Midbrain (tissue), 1 donor: ENCODE data around the gene KLHL29.

Source experiments
- DNase-seq: peaks from one replicate; lab custom pipeline; 2025; lab: John Stamatoyannopoulos, UW

Gene KLHL29

DNA sequence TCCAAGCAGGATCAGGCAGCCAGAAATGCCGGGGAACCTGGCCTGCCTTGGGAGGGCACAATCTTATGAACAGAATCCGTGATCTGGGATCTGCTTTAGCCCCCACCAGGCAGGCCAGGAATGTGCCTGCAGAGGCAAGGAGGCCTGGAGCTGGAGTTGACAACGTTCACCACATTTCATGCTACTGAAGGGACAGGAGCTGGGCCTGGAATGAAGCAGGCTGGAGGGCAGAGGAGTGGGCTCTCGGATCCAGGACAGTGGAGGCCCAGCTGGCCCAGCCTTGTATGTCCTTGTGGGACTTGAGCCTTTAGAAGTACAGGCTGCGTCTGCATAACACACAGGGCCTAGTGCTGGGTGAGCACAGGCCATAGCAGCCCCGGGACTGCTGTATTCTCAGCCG lies 91.8 kb downstream of the KLHL29 start:
- DNase-seq, result no peak

DNA sequence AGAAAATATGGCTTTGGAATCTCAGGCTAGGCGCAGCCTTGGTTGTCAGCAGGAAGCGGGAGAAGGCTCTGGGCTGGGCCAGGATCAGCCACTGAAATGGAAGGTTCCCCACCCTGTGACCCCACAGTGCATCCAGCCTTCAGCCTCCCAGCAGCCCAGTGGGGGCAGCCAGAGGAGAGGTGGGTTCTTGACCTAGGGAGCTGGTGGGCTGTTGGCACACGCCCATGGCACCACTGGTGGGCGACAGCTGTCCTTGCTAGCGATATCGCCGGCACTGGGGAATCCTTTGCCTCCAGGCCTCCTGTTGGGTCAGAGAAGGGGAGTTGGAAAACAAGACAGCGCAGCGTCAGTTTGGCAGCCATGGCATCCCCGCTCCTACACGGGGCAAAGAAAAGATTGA lies 92.4 kb downstream of the KLHL29 start:
- no peak for DNase-seq

DNA sequence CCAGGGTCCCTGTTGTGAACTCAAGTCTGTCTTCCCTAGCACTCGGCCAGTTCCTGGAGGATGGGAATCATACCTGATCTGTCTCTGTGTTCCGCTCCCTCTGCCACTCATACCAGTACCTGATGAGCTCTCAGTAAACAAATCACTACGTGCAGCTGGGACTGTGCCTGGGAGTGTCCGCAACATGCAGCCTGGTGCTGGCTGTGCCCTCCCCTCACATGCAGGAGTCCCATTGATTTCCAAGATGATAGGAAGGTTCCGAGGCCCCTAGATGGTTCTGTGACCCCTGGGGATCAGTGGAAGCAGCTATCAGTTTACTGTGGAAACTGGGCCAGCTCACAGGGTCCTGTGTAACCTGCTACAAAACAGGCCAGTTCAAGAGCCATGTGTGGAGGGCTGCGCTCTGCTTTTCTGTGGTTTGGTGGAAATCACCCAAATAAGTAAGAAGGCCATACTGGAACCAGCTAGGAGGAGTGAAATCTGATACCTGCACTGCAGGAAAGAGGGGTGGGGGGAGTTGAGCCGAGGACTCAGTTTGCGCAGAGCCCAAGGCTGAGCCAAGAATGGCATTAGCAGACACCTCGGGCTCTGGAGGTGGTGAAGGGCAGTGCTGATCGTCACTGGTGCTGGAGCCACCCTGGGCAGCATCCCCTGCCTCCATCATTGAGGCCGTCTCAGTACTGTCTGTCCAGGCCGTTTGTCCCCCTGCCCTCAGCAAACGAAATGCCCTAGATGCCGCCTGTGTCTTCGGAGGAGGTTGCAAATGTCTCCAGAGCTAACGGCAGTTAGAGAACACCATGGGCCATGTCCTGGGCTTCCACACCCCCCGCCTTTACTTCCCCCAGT lies 93.3 kb downstream of the KLHL29 start:
- DNase-seq, result no peak

DNA sequence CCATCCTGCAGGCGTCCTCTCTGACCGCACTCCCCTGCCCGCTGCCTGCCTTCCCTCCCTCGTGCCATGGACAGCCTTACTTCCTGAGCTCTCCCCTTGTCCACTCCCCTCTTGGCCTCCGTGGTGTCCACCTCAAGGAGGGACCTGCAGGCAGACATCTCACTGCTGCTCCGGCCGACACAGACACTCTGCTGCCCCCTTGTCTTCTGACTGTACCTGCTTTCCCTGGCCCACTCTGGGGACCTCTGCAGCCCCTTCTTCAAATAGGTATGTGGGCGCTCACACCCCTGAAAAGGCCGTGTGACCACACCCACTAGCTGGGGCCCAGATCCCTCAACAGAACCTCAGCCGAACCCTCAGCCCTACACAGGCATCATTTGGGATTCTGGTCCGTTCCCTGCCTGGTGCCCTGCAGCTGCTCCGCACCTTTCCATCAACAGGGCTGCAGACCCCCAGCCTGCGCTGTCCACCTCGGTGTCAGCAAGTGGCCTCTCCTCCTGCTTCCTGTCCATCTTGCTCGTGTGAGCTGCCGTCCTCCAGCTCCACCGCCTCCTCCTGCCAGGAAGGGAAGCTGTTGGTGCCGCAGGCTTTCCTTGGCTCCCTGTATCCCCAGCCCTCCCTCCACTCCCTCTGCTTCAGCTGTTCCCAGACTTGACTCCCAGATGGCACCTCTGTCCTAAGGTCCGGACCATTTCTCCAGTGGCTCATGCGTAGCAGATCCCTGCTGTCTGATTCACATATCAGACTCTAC lies 94.1 kb downstream of the KLHL29 start:
- DNase-seq, result no peak

DNA sequence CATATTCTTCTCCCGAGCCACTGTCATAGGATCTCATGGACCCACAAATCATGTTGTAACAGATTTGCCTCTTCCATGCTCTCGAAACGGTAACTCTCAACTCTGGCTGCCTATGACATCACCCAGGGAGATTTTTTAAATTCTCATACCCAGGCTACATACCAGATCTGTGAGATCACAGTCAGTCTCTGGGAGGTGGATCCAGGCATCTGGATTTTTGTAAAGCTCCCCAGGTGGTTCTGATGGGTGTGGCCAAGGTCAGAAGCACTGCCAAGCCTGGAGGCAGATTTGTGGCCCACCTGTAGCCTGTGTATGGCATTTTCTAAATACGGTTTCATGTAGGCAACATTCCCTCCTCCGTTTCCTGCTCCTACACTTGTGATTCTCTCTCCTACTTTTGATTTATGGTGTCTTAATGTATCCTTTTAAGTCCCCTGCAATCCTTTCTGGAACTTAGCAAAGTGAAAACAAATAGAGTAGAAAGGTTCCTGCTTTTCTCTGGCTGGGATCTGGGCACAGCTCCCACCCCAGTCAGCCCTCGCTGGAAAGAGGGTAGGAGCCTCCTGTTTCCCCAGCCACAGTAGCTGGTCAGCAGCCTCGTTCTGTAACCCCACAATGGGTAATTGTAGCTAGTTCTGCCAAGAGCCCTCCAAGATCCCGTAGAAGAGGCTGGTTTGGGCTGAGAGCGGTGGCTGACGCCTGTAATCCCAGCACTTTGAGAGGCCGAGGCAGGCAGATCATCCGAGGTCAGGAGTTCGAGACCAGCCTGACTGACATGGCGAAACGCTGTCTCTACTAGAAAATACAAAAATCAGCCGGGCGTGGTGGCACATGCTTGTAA lies 96.2 kb downstream of the KLHL29 start:
- DNase-seq, result no peak

DNA sequence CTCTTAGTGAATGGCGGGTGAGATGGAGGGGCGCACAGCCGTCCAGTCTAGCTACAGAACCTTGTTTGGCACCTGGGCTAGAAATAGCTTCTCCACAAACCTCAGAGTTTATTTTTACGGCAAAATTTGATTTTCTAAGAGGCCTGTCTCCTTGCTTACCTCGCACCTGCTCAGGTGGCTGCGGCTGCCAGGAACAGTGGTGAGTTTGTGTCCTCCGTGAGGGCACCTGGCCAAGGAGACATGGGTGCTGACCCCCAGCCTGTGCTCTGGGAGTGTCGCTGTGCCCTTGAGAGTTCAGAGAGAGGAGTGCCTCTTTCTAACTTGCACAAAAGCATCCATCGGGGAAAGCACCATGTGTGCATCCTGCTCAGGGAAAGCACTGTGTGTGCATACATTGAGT lies 97.2 kb downstream of the KLHL29 start:
- no peak for DNase-seq

DNA sequence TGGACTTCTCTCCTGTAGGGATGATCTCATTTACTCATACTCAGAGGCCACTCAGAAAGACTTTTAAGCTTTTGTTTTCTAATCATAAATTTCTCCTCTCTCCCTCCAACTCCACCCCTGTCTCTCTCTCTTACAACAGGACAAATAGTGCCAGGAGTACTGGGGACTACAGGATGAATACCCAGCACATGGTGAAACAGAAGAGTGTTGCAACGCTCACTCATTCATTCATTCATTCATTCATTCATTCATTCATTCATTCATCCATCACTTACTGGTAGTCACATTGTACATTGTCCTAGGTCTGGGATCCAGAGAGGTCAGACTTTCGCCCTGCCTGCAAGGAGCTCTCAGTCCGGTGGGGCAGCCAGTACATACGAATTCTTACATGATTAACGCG lies 97.6 kb downstream of the KLHL29 start:
- no peak for DNase-seq

DNA sequence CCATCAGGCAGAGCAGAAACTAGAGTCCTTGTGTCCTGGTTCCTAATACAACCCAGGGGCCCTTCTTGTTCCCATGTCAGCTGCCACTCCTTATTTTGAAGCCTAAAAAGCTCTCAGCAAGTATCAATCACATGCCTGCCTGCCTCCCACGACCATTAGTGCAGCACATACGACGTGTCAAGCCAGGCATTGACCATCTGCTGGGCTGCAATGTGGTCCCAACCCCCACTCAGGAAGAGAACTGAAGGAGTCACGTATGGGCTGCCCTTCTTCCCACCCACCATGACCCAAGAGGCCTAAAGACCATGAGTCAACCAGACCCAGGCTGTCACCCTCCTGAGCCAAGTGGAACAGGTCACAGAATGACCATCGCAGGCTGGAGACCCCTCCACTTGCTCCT lies 98.8 kb downstream of the KLHL29 start:
- no peak for DNase-seq

DNA sequence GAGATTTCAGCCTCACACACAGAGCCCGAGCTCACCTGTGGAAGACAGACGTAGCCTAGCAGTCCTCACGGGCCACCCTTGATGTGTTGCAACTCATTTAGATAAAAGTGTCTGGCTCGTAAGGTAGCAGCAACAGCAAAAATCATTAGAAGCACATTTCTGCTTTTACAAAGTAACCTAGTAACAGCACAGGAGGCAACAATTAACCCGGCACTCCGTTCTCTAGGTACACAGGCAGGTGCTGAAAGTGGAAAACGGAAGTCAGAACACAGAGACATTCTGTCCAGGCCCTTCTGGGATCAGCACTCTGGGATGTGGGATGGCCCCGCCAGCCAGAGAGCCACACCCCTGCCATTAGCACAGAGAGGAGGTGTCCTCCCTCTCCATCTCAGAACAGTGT lies 99.3 kb downstream of the KLHL29 start:
- no peak for DNase-seq

DNA sequence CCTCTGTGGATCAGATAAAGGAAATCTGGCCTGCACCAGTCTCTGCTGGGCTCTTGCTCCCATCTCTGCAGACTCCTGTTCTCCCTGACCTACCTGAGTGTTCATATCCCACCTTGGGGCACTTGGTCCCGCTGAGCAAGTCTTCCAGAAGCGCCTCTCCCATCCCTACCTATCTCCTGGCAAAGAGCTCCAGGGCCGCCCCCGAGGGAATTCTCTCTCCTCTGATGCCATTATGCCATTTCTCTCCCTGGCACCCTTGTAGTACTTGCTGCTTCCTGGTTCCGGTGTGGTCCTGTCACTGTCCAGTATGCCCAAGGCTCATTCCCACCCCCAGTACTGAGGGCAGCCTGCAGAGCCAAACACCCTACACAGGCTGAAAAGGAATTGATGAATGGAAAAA lies 99.8 kb downstream of the KLHL29 start:
- no peak for DNase-seq

DNA sequence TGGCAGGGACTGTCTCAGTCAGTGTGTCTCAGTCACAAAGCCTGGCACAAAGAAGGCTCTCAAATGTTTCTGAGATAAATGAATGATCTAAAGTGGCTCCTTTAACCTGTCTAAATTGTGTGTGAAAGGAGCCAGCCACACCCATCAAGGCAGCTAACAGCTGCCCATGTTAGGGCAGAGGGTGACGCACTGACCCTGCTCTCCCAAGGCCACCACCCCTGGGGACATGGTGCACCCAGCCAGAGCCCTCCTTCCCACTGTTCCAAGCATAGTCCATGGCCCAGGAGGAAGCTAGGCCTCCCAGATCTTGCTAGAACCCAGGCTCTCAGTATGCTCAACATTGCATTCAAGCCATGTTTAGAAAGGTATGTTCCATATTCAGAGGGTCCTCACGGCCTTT lies 100.3 kb downstream of the KLHL29 start:
- DNase-seq, result no peak

DNA sequence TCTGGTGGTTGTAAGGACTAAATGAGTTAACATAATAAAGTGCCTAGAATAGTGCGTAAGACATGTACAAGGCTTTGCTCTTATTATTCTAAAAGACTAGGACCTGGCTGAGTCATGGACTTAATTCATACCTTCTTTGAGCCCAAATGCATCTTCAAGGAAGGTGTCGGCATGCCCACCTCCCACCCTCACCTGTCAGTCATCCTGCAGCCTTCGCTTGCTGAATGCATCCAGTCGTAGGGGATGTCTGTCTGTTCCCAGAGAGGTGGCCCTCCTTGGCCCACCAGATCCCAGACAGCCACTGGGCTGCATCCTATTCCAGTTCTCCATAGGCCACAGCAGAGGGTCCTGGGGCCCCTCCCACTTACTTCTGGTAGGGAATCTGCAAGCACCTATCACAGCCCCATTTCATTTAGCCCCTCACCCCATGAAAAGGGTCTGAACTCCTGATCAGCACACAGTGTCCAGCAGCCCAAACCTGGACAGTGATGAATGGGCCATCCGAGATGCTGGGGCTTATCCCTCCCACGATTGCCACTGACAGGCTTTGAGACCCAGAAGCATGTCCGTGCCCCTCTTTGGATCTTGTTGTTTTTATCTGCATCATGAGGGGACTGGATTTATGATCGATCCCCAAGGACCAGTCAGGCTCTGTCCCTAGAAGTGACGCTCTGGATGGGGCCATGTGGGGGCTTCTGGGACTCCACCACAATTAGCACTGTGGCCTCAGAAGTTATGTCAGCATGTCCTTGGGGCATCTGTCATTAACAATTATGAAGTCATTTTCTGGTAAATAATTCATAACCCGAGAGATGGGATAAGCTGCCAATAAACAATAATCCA lies 101.1 kb downstream of the KLHL29 start:
- no peak for DNase-seq

DNA sequence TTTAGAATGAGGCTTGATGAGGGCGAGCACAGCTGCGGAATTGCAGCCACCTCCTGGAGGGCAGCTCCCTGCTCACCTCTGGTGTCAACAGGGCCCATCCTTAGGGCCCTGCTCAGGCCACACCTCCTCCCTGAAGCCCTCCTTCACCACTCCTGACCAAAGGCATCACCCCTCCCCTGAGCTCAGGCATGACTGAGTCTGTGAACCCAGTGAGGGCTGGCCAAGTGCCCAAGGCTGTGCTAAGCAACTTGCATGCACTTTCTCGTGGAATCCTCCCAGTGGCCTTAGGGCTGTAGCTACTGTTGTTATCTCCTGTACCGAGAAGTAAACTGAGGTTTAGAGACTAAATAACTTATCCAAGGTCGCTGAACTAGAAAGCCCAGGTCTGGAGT lies 101.7 kb downstream of the KLHL29 start:
- DNase-seq, result no peak

DNA sequence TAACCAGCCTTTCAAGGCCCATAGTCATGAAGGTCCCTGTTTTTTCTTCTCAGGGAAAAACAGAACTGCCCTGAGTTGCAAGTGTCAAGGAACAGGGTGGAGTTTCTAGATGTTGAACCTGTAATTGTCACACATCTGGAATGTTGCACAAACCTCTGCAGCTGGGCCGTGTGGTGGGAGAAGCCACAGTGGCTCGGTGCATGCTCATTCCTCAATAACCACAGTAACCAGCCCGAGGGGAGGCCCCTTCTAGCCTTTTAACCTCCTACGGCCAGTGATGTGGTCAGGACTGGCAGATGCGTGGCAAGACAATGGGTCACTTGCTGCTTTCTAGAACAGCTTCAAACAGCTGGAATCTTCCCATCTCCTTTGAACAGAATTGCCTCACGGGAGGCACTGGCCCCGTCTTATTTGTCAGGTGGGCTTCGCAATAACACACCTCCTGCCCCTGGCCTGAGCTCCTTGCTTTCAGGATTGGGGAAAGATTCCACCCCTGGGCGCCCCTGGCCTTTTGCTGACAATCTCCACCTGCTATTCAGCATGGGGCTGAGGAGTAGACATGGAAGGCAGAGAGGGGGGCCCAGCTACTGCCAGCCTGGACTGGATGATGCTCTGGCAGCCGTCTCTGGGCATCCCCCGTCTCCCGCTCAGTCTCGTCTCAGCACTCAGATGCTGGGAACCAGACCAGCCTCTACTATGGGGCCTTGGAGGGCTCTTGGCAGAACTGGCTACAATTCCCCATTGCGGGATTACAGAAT lies 102.9 kb downstream of the KLHL29 start:
- no peak for DNase-seq

DNA sequence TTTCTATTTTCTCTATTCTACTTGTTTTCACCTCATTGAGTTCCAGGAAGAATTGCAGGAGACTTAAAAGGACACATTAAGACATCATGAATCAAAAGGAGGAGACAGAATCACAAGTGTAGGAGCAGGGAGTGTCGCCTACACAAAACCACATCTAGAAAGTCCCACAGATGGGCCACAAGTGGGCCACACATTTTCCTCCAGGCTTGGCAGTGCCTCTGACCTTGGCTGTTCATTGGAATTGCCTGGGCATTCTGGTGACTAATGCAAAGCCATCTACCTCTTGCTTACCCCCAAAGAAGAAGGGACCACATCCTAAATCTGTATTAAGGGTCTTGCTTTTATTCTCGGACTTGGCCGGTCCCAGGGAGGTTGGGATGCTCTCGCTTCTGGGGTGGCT lies 103.6 kb downstream of the KLHL29 start:
- DNase-seq, result no peak

DNA sequence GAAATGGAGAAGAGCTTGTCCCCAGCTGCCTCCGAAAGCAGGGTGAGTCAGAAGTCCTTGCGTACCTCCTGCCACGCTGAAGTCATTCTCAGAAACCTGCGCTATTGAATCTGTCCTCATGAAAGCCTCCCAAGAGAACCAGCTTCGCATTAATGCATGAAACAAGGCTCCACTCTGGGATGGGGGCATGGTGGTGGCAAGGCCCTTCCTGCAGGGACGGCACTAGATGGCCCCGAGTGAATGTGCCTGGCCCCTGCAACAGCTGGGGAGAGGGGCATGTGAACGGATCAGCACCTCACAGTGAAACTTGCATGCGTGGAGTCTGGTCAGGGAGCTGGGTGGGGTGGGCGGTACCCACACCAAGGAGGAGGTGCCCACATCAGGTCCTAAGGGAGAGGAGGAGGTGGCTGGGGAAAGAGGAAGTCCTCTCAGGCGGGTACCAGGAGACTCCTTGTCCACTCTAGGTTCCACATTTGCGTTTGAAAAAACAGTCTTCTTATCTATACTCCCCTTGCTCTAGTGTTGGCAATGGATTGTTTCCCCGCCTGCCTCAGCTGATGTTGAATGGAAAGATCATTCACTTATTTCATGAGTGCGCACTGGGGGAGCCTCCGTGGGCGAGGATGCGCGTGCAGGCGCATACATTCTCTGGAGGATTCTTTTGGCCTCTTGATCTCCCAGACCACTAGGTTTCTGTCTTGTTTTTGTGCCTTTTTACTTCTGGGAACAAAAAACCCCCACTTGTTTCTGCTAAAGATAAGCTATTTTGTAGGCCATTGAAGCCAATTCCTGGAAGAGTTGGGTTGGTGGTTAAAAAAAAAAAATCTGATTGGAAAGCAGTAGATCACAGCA lies 104.7 kb downstream of the KLHL29 start:
- no peak for DNase-seq

DNA sequence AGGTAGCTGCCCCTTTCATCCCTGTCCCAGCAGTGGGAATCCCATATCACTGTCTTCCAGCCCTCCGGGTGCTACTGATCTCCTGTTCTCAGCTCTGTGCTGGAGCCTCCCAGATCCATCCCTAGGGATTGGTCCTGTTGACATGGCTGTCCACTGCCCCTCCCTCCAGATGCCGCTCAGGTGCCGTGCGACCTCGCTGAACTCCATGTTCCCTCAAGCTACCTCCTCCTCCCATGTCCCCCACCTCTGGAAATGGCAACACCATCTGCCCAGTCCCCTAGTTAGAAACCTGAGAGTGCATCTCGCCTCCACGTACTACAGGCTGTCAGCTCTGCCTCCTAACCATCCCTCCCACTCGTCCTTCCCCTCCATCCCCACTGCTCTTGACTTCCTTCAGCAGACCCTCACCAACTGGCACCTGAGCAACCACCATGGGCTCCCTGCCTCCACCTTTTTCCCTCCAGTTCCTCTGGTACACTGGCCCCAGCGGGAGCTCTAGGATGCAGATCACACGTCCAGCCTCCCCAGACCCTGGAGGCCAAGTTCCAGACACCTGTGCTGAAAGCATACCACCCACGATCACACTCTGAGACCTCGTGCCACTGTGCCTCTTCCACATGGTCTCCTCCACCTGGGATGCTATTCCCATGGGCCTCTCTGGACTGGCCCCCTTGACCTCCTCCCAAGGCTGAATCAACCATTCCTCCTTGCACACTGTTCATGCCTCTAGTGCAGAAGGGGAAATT lies 106.8 kb downstream of the KLHL29 start:
- DNase-seq, result no peak

DNA sequence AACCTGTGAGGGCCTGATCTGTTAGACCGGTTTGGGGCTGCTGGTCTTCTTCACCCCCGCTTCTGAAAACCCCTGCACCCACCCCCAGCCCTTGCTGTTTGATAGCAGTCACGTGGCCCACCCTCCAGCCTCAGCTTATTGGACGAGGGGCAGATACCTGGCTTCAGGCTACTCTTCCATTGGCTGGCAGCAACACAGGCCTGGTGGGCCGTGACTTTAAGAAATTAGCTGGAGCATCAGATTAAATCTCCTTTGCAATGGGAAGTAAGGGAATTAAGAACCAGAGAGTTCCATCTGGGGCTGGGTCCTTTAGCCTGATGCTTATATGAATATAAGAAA lies 107.3 kb downstream of the KLHL29 start:
- DNase-seq, result no peak

DNA sequence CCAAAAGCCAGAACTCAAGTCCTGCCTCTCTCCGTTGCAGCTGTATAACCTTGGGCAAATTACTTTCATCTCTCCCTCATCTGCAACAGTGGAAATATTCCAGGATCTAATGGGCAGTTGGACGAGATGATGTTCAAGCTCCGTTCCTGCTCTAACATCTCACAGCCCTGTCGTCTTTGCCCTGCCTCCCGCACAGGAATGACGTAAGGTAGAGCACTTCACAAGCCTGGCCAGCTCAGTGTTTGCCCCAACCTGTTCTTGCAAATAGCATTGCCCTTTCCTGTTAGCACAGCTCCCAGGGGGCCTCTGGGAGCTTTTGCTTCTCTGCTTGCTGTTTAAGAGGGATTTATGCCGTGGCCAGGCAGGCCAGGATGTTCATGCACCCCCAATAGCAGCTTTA lies 107.9 kb downstream of the KLHL29 start:
- DNase-seq, result no peak
